Occipital lobe (tissue), 2 donors: ENCODE data around the gene BCL3. TPM values are rescaled to one million over a fixed set of nuclear protein-coding genes. Genes with fewer than 3 reads are reported as not detected.
"Not testable (repeated sequence)": the region's sequence is repeated elsewhere in the genome, so short reads cannot be mapped to it uniquely, and the experiment has no call there.

ENCODE experiments used
- DNase-seq: peaks from one replicate; lab custom pipeline; 2025; lab: John Stamatoyannopoulos, UW
- total RNA-seq: library from RNA; depleted of rRNA; stranded (reverse); fragments of >200 nt; gene quantifications from one replicate; pipeline ENCODE4 v1.2.3, GENCODE V29; 2014

BCL3 gene
- total RNA-seq, result not detected

- peak; percentile 5 for DNase-seq
These were observed at the start of gene BCL3 for GRCh38 chr19:44748426-44749254. BCL3 (plus strand) TSS chr19:44748708; CDS start chr19:44748791, 83 bp downstream.

- DNase-seq, result no peak
These were observed 48.0 kb upstream of the BCL3 start for GRCh38 chr19:44700547-44700946.

GRCh38 chr19:44701228-44701627, 47.3 kb upstream of the BCL3 start:
- no peak for DNase-seq

- no peak for DNase-seq
These were observed 45.8 kb upstream of the BCL3 start for GRCh38 chr19:44702551-44703176.

- DNase-seq, result no peak
These were observed 45.0 kb upstream of the BCL3 start for GRCh38 chr19:44703336-44704078.

- DNase-seq, result no peak
These were observed 43.5 kb upstream of the BCL3 start for GRCh38 chr19:44704982-44705381.

GRCh38 chr19:44705502-44706010, 43.0 kb upstream of the BCL3 start:
- no peak for DNase-seq

GRCh38 chr19:44706506-44707236, 41.8 kb upstream of the BCL3 start:
- no peak for DNase-seq

- no peak for DNase-seq
These were observed 40.7 kb upstream of the BCL3 start for GRCh38 chr19:44707794-44708193.

- DNase-seq, result no peak
These were observed 39.6 kb upstream of the BCL3 start for GRCh38 chr19:44708940-44709339.

- DNase-seq, result not testable (repeated sequence)
These were observed 38.9 kb upstream of the BCL3 start for GRCh38 chr19:44709434-44710266.

- no peak for DNase-seq
These were observed 38.0 kb upstream of the BCL3 start for GRCh38 chr19:44710483-44710882.

- no peak for DNase-seq
These were observed 35.5 kb upstream of the BCL3 start for GRCh38 chr19:44712864-44713515.

GRCh38 chr19:44714597-44715169, 33.8 kb upstream of the BCL3 start:
- DNase-seq, result no peak

- no peak for DNase-seq
These were observed 30.9 kb upstream of the BCL3 start for GRCh38 chr19:44717603-44718002.

- no peak for DNase-seq
These were observed 29.9 kb upstream of the BCL3 start for GRCh38 chr19:44718441-44719261.

GRCh38 chr19:44719262-44719701, 29.2 kb upstream of the BCL3 start:
- no peak for DNase-seq

- DNase-seq, result not testable (repeated sequence)
These were observed 28.1 kb upstream of the BCL3 start for GRCh38 chr19:44720396-44720795.

- no peak for DNase-seq
These were observed 27.6 kb upstream of the BCL3 start for GRCh38 chr19:44720945-44721344.
